BLaER1 (cell line): ENCODE data around the gene SMIM45.

Experiments used
- H3K27ac ChIP-seq: shearing (Covaris generic); formaldehyde crosslinking; 2 replicates; pipeline ENCODE4 v1.8.1; 2022
- H3K27me3 ChIP-seq: shearing (Covaris generic); formaldehyde crosslinking; 2 replicates; pipeline ENCODE4 v1.8.1; 2022
- H3K36me3 ChIP-seq: shearing (Covaris generic); formaldehyde crosslinking; 2 replicates; pipeline ENCODE4 v1.8.1; 2022
- H3K4me1 ChIP-seq: shearing (Covaris generic); formaldehyde crosslinking; 2 replicates; pipeline ENCODE4 v1.8.1; 2022
- H3K4me2 ChIP-seq: shearing (Covaris generic); formaldehyde crosslinking; 2 replicates; pipeline ENCODE4 v1.8.1; 2022
- H3K4me3 ChIP-seq: shearing (Covaris generic); formaldehyde crosslinking; 2 replicates; pipeline ENCODE4 v1.8.1; 2022
- H3K9ac ChIP-seq: shearing (Covaris generic); formaldehyde crosslinking; 2 replicates; pipeline ENCODE4 v1.8.1; 2022
- H3K9me3 ChIP-seq: shearing (Covaris generic); formaldehyde crosslinking; 2 replicates; pipeline ENCODE4 v1.8.1; 2022
- H4K20me1 ChIP-seq: shearing (Covaris generic); formaldehyde crosslinking; 2 replicates; pipeline ENCODE4 v1.8.1; 2022
- Cebpa-rat ChIP-seq: shearing (Covaris generic); IDR thresholded peaks from 2 replicates; pipeline ENCODE4 v1.8.1; 2022

SMIM45 gene

GRCh38 chr22:41976961-41977566, 25.1 kb downstream of the SMIM45 start:
- H4K20me1 ChIP-seq: no peaks in the 10 kb centered on the region
- peak overlapping the region; percentile 74 for H3K9ac ChIP-seq
- peak overlapping the region; percentile 76 for H3K4me3 ChIP-seq
- peaks cover 30% of the 10 kb centered on the region for H3K27me3 ChIP-seq
- H3K4me1 ChIP-seq: peaks cover 27% of the 10 kb centered on the region
- H3K36me3 ChIP-seq: 0 out of 2 replicates have a peak, but pooled peaks cover 10% of the 10 kb centered on the region
- TF ChIP-seq Cebpa-rat: no peak
- peak overlapping the region; percentile 18; the same call in 1 of the 2 replicates for H3K27ac ChIP-seq
- H3K4me2 ChIP-seq: peak overlapping the region; percentile 99
- no peaks in the 10 kb centered on the region for H3K9me3 ChIP-seq

- peaks cover 19% of the 10 kb centered on the region for H3K4me1 ChIP-seq
- H3K4me3 ChIP-seq: no peak overlapping the region
- H4K20me1 ChIP-seq: no peaks in the 10 kb centered on the region
- no peak overlapping the region for H3K27ac ChIP-seq
- H3K9me3 ChIP-seq: no peaks in the 10 kb centered on the region
- TF ChIP-seq Cebpa-rat: no peak
- peaks cover 30% of the 10 kb centered on the region for H3K27me3 ChIP-seq
- H3K9ac ChIP-seq: no peak overlapping the region
- 0 out of 2 replicates have a peak overlapping the region, but pooled peaks have one; percentile 99 for H3K4me2 ChIP-seq
- H3K36me3 ChIP-seq: 0 out of 2 replicates have a peak, but pooled peaks cover 10% of the 10 kb centered on the region
Observed at GRCh38 chr22:41978732-41979131, 26.8 kb downstream of the SMIM45 start.

GRCh38 chr22:41979423-41980250, 27.7 kb downstream of the SMIM45 start:
- peaks cover 30% of the 10 kb centered on the region for H3K27me3 ChIP-seq
- no peaks in the 10 kb centered on the region for H3K9me3 ChIP-seq
- peaks cover 11% of the 10 kb centered on the region for H3K4me1 ChIP-seq
- no peak overlapping the region for H3K4me2 ChIP-seq
- no peak overlapping the region for H3K27ac ChIP-seq
- TF ChIP-seq Cebpa-rat: no peak
- no peak overlapping the region for H3K4me3 ChIP-seq
- no peaks in the 10 kb centered on the region for H4K20me1 ChIP-seq
- 0 out of 2 replicates have a peak, but pooled peaks cover 10% of the 10 kb centered on the region for H3K36me3 ChIP-seq
- no peak overlapping the region for H3K9ac ChIP-seq

- H3K36me3 ChIP-seq: peaks cover 23% of the 10 kb centered on the region
- peaks cover 2% of the 10 kb centered on the region; the same call in 1 of the 2 replicates for H3K27me3 ChIP-seq
- no peak overlapping the region for H3K9ac ChIP-seq
- H3K4me2 ChIP-seq: no peak overlapping the region
- H3K4me3 ChIP-seq: no peak overlapping the region
- no peaks in the 10 kb centered on the region for H3K9me3 ChIP-seq
- H4K20me1 ChIP-seq: no peaks in the 10 kb centered on the region
- no peak overlapping the region for H3K27ac ChIP-seq
- TF ChIP-seq Cebpa-rat: no peak
- H3K4me1 ChIP-seq: no peaks in the 10 kb centered on the region; the same call in 1 of the 2 replicates
Observed at GRCh38 chr22:41982865-41983264, 30.9 kb downstream of the SMIM45 start.

- Histone ChIP-seq H3K27ac (no peak overlapping the region), H4K20me1 (no peaks in the 10 kb centered on the region), H3K4me3 (no peak overlapping the region), H3K9ac (no peak overlapping the region), H3K36me3 (peaks cover 32% of the 10 kb centered on the region), H3K4me1 (no peaks in the 10 kb centered on the region), H3K4me2 (no peak overlapping the region), H3K27me3 (no peaks in the 10 kb centered on the region), H3K9me3 (no peaks in the 10 kb centered on the region)
- 0 out of 2 replicates have a peak, but pooled peaks have one; percentile 19 for TF ChIP-seq Cebpa-rat
Observed at GRCh38 chr22:41983513-41984405, 31.8 kb downstream of the SMIM45 start.

- no peak for TF ChIP-seq Cebpa-rat
- Histone ChIP-seq H3K27me3 (no peaks in the 10 kb centered on the region), H4K20me1 (no peaks in the 10 kb centered on the region)
Observed at GRCh38 chr22:41987276-41987675, 35.3 kb downstream of the SMIM45 start.

GRCh38 chr22:41989246-41989645, 37.3 kb downstream of the SMIM45 start:
- Histone ChIP-seq H4K20me1 (no peaks in the 10 kb centered on the region), H3K4me1 (no peaks in the 10 kb centered on the region), H3K9ac (no peak overlapping the region), H3K9me3 (no peaks in the 10 kb centered on the region), H3K27ac (no peak overlapping the region), H3K36me3 (peaks cover 54% of the 10 kb centered on the region), H3K4me3 (no peak overlapping the region), H3K27me3 (no peaks in the 10 kb centered on the region), H3K4me2 (no peak overlapping the region)
- no peak for TF ChIP-seq Cebpa-rat

More at GRCh38 chr22:41987276-41987675, 35.3 kb downstream of the SMIM45 start:
- Histone ChIP-seq H3K9me3 (no peaks in the 10 kb centered on the region), H3K4me3 (no peak overlapping the region), H3K4me1 (no peaks in the 10 kb centered on the region), H3K4me2 (no peak overlapping the region), H3K36me3 (peaks cover 44% of the 10 kb centered on the region), H3K27ac (no peak overlapping the region), H3K9ac (no peak overlapping the region)

DNA sequence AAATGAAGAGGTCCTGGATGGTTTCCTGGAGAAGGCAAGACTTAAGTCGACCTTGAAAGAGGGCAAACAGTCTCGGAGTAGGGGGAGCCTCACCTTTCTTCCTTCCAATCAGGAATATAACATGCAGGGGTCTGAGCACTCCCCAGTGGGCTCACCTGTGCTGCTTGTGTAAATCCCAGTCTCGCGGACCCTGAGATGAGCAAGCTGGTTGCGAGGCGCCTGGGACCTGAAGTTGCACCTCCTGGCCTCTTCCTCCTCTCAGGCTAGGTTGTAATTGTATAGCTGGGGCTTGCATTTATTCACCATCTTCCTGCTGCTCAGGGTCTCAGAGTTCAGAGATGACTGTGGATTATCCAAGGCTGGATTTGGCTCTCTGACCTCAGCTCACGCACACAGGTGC, 39.2 kb downstream of the SMIM45 start:
- Histone ChIP-seq H3K27ac (no peak overlapping the region), H3K36me3 (peaks cover 67% of the 10 kb centered on the region), H3K4me1 (no peaks in the 10 kb centered on the region), H3K4me3 (no peak overlapping the region), H3K4me2 (no peak overlapping the region), H3K9ac (no peak overlapping the region), H4K20me1 (no peaks in the 10 kb centered on the region), H3K27me3 (no peaks in the 10 kb centered on the region), H3K9me3 (no peaks in the 10 kb centered on the region)
- no peak for TF ChIP-seq Cebpa-rat

- no peaks in the 10 kb centered on the region for H3K9me3 ChIP-seq
- H3K36me3 ChIP-seq: peaks cover 67% of the 10 kb centered on the region
- no peak overlapping the region for H3K4me2 ChIP-seq
- H3K4me3 ChIP-seq: no peak overlapping the region
- no peak for TF ChIP-seq Cebpa-rat
- no peaks in the 10 kb centered on the region for H4K20me1 ChIP-seq
- H3K9ac ChIP-seq: no peak overlapping the region
- H3K27ac ChIP-seq: no peak overlapping the region
- no peaks in the 10 kb centered on the region for H3K4me1 ChIP-seq
- H3K27me3 ChIP-seq: no peaks in the 10 kb centered on the region
Observed at GRCh38 chr22:41992496-41992895, 40.5 kb downstream of the SMIM45 start.
